ENCODE data around the gene LTBR. TPM values are rescaled to one million over a fixed set of nuclear protein-coding genes. Genes with fewer than 3 reads are reported as not detected.
A peak's percentile ranks its signal among the peaks of the same experiment; 100 is the strongest.
"Not testable (repeated sequence)": the region's sequence is repeated elsewhere in the genome, so short reads cannot be mapped to it uniquely, and the experiment has no call there.

LTBR gene
- polyA plus RNA-seq, 3 donors: 56.4 to 108 (median 60.6) TPM

- peaks cover 0 to 2% of the 10 kb centered on the region in 2 donors for H3K36me3 ChIP-seq (replicated peaks in 1 of 2; ENCODE audit: control insufficient read depth in 1 of 2, insufficient read depth in 2 of 2, low read length in 2 of 2)
- Mint-ChIP-seq H3K36me3 (peaks cover 5 to 7% of the 10 kb centered on the region in 2 donors), H3K27ac (no peak overlapping the region), H3K27me3 (ENCODE audit: low read depth in 3 of 3) (peaks cover 0 to 12% (median 1%) of the 10 kb centered on the region in 3 donors), H3K9me3 (peaks cover 0 to 2% (median 0%) of the 10 kb centered on the region in 7 donors), H3K4me1 (peaks cover 50% of the 10 kb centered on the region), H3K4me3 (no peak overlapping the region)
- TF ChIP-seq CTCF (IDR thresholded peaks at IDR 0.05): no peak
- no peaks in the 10 kb centered on the region for H3K27me3 ChIP-seq (ENCODE audit: control insufficient read depth in 2 of 2, insufficient read depth in 2 of 2, low read length in 2 of 2)
- 42% methylated on average over 2 of the region's 7 CpGs for WGBS (ENCODE audit: insufficient coverage)
- peaks cover 74 to 83% of the 10 kb centered on the region in 2 donors for H3K4me1 ChIP-seq (ENCODE audit: control insufficient read depth in 1 of 2, insufficient read depth in 2 of 2, low read length in 2 of 2)
- DNase-seq: no peak
- H4K20me1 ChIP-seq (ENCODE audit: insufficient read depth, low read length): peaks cover 45% of the 10 kb centered on the region
- H3K27ac ChIP-seq (ENCODE audit: low read depth in 1 of 2, low read length in 2 of 2): peak overlapping the region; percentile 90 to 93
- no peak overlapping the region for H2AFZ ChIP-seq (ENCODE audit: insufficient read depth, low read depth, low read length, poor library complexity, severe bottlenecking)
- H3K79me2 ChIP-seq (ENCODE audit: insufficient read depth, low read length): peaks cover 67% of the 10 kb centered on the region
- H3K4me3 ChIP-seq (replicated peaks in 1 of 3; ENCODE audit: low read depth in 2 of 3, low read length in 3 of 3): peak overlapping the region; percentile 74 to 95 (median 90)
- peak overlapping the region; percentile 92 for H3K9ac ChIP-seq (ENCODE audit: insufficient read depth, low read length, poor library complexity, severe bottlenecking)
- intact Hi-C loops (cut with micrococcal nuclease): loop anchor here in 1 of 2 donors (2.0 kb wide), 1 partner anchor 14 kb away; no protein-coding TSS in a partner anchor
- no peaks in the 10 kb centered on the region for H3K9me3 ChIP-seq (replicated peaks in 1 of 2; ENCODE audit: control insufficient read depth in 1 of 2, insufficient read depth in 1 of 2, low read length in 2 of 2)
- H3K4me2 ChIP-seq (replicated peaks; ENCODE audit: extremely low read depth, low read length, poor library complexity, severe bottlenecking): peak overlapping the region; percentile 98
Observed at GRCh38 chr12:6342140-6342889, 41.6 kb upstream of the LTBR start.

GRCh38 chr12:6343518-6343917 lies 40.4 kb upstream of the LTBR start:
- peaks cover 59% of the 10 kb centered on the region for H3K4me1 Mint-ChIP-seq
- no peak overlapping the region for H3K4me3 ChIP-seq (replicated peaks in 1 of 3; ENCODE audit: low read depth in 2 of 3, low read length in 3 of 3)
- H3K4me2 ChIP-seq (replicated peaks; ENCODE audit: extremely low read depth, low read length, poor library complexity, severe bottlenecking): no peak overlapping the region
- H3K9me3 Mint-ChIP-seq: peaks cover 0 to 2% (median 0%) of the 10 kb centered on the region in 7 donors
- peak overlapping the region in 1 of 2 donors; percentile 93 for H3K27ac ChIP-seq (ENCODE audit: low read depth in 1 of 2, low read length in 2 of 2)
- no peaks in the 10 kb centered on the region for H3K9me3 ChIP-seq (replicated peaks in 1 of 2; ENCODE audit: control insufficient read depth in 1 of 2, insufficient read depth in 1 of 2, low read length in 2 of 2)
- H4K20me1 ChIP-seq (ENCODE audit: insufficient read depth, low read length): peaks cover 33% of the 10 kb centered on the region
- H3K9ac ChIP-seq (ENCODE audit: insufficient read depth, low read length, poor library complexity, severe bottlenecking): no peak overlapping the region
- intact Hi-C loops (cut with micrococcal nuclease): loop anchor here in 1 of 2 donors (2.0 kb wide), 1 partner anchor 13 kb away; no protein-coding TSS in a partner anchor
- TF ChIP-seq CTCF (IDR thresholded peaks at IDR 0.05): no peak
- no CpG with 5 or more reads among the region's 5 CpGs for WGBS (ENCODE audit: insufficient coverage)
- peaks cover 55% of the 10 kb centered on the region for H3K79me2 ChIP-seq (ENCODE audit: insufficient read depth, low read length)
- no peak overlapping the region for H2AFZ ChIP-seq (ENCODE audit: insufficient read depth, low read depth, low read length, poor library complexity, severe bottlenecking)
- H3K27me3 ChIP-seq (ENCODE audit: control insufficient read depth in 2 of 2, insufficient read depth in 2 of 2, low read length in 2 of 2): no peaks in the 10 kb centered on the region
- H3K36me3 ChIP-seq (replicated peaks in 1 of 2; ENCODE audit: control insufficient read depth in 1 of 2, insufficient read depth in 2 of 2, low read length in 2 of 2): no peaks in the 10 kb centered on the region
- peaks cover 0 to 12% (median 3%) of the 10 kb centered on the region in 3 donors for H3K27me3 Mint-ChIP-seq (ENCODE audit: low read depth in 3 of 3)
- H3K4me1 ChIP-seq (ENCODE audit: control insufficient read depth in 1 of 2, insufficient read depth in 2 of 2, low read length in 2 of 2): peaks cover 73 to 83% of the 10 kb centered on the region in 2 donors
- H3K4me3 Mint-ChIP-seq: peak overlapping the region in 1 of 2 donors; percentile 47
- DNase-seq: no peak
- peak overlapping the region in 3 of 7 donors; percentile 1 to 75 (median 50) for H3K27ac Mint-ChIP-seq
- H3K36me3 Mint-ChIP-seq: peaks cover 5 to 7% of the 10 kb centered on the region in 2 donors

- H3K4me3 ChIP-seq (replicated peaks in 1 of 3; ENCODE audit: low read depth in 2 of 3, low read length in 3 of 3); H2AFZ ChIP-seq (ENCODE audit: insufficient read depth, low read depth, low read length, poor library complexity, severe bottlenecking); H3K27ac ChIP-seq (ENCODE audit: low read depth in 1 of 2, low read length in 2 of 2); H3K4me2 ChIP-seq (replicated peaks; ENCODE audit: extremely low read depth, low read length, poor library complexity, severe bottlenecking); DNase-seq; intact Hi-C loops (cut with micrococcal nuclease); H3K9me3 ChIP-seq (replicated peaks in 1 of 2; ENCODE audit: control insufficient read depth in 1 of 2, insufficient read depth in 1 of 2, low read length in 2 of 2); H3K36me3 ChIP-seq (replicated peaks in 1 of 2; ENCODE audit: control insufficient read depth in 1 of 2, insufficient read depth in 2 of 2, low read length in 2 of 2); H3K4me3 Mint-ChIP-seq; H3K36me3 Mint-ChIP-seq; H3K9me3 Mint-ChIP-seq; H3K27me3 ChIP-seq (ENCODE audit: control insufficient read depth in 2 of 2, insufficient read depth in 2 of 2, low read length in 2 of 2); H3K9ac ChIP-seq (ENCODE audit: insufficient read depth, low read length, poor library complexity, severe bottlenecking): not testable (repeated sequence)
- Mint-ChIP-seq H3K4me1 (peaks cover 63% of the 10 kb centered on the region), H3K27ac (peak overlapping the region in 2 of 7 donors; percentile 46 to 48), H3K27me3 (ENCODE audit: low read depth in 3 of 3) (peaks cover 0 to 12% (median 3%) of the 10 kb centered on the region in 3 donors)
- WGBS (ENCODE audit: insufficient coverage): 80% methylated on average over 4 of the region's 11 CpGs
- Histone ChIP-seq H4K20me1 (ENCODE audit: insufficient read depth, low read length) (peaks cover 26% of the 10 kb centered on the region), H3K79me2 (ENCODE audit: insufficient read depth, low read length) (peaks cover 49% of the 10 kb centered on the region), H3K4me1 (ENCODE audit: control insufficient read depth in 1 of 2, insufficient read depth in 2 of 2, low read length in 2 of 2) (peaks cover 67 to 76% of the 10 kb centered on the region in 2 donors)
Observed at GRCh38 chr12:6344101-6344660, 39.8 kb upstream of the LTBR start.

Data from CD14-positive monocyte (primary cell).